LNCaP clone FGC (cell line): ENCODE data around the gene PTK6.

Experiments used
- DNase-seq: peaks from one replicate; pipeline ENCODE4 v3.0.0-alpha.2; 2011; ENCODE audit warnings: low read depth
- H3K4me3 ChIP-seq: 2 replicates; pipeline ENCODE4 v1.5.1; 2011; ENCODE audit warnings: mild to moderate bottlenecking, low read depth, low read length, control low read depth
- CTCF ChIP-seq: IDR thresholded peaks from 2 replicates; pipeline ENCODE4 v1.5.1; 2012; ENCODE audit warnings: mild to moderate bottlenecking; ENCODE audit not compliant: control insufficient read depth, insufficient read depth; ENCODE audit errors: extremely low read depth

PTK6 gene

DNA sequence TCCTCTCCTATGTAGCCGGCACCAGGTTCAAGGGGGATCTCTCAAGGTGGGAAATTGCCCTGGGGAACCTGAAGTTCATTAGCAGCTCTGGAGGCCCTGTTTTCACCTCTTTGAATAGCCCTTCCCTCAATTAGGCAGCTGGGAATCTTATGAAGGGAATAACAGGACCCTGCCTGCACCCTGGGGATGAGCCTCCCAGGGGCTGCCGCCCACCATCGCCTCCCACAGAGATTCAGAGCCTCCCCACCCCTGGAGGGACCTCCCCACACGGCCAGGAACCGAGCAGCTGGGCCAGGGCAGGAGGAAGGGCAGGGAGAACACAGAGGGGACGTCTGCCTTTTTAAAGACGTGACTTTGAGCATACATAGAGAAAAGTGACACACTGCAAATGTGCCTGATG lies 33.7 kb downstream of the PTK6 start:
- DNase-seq: no peak
- TF ChIP-seq CTCF: no peak
- H3K4me3 ChIP-seq: no peak overlapping the region

DNA sequence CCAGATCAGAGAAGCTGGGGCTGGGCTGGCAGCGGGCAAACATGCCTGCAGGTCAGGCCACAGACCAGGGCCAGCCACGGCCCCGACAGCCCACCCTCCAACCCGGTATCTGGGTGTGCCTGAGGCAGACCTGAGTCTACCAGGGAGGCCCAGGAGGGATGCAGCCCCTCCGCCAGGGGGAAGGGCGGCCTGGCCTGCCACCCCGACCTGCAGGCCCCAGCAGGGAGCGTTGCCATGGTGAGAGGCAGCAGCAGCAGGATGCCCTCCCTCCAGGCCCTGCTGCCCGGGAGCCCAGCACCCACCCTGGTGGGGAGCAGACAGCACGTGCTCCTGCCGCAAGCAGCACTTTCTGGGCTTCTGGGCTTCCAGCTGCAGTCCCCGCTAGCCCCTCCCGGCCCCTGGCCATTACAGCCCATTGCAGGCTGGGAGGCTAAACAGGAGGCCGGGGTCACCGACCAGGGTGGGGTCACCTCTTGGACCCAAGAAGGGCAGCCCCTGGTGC lies 34.5 kb downstream of the PTK6 start:
- TF ChIP-seq CTCF: no peak
- no peak overlapping the region for H3K4me3 ChIP-seq
- no peak for DNase-seq

DNA sequence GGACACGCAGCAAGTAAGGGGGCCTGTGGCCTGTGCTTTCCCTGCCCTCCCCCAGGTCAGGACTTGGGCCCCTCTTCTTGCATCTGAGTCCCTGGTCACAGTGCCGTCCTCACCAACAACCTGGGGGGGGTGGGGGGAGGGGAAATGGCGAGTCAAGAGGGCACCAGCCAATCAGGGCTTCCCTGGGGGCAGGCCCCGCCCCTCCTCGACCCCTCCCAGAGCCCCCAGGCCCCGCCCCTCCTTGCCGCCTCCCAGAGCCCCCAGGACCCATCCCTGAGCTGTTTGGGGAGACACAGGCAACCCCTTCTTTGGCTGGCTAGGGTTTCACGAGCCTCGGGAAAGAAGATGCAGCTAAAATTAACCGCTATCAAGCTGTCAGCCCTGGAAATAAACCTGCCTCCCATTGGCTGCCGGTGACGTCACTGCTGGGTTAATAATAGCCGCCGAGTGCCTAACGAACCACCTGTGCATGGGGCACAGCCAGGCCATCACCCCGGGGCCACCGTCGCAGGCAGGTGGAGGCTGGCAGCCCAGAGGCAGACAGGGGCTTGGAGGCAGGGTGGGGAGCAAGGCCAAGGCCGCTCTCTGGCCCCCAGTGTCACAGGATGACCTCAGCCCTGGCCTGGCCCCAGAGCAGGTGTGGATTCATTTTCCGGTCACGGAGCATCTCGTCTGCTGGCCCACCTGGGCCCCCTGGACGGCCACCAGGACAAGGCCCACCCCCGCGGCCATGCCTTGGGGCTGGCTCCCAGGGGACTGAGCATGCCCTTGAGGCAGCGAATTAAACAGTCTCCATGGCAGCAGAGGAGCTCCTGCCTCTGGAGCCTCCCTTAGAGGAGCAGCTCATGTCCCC lies 35.1 kb downstream of the PTK6 start:
- H3K4me3 ChIP-seq: no peak overlapping the region
- no peak for DNase-seq
- no peak for TF ChIP-seq CTCF

DNA sequence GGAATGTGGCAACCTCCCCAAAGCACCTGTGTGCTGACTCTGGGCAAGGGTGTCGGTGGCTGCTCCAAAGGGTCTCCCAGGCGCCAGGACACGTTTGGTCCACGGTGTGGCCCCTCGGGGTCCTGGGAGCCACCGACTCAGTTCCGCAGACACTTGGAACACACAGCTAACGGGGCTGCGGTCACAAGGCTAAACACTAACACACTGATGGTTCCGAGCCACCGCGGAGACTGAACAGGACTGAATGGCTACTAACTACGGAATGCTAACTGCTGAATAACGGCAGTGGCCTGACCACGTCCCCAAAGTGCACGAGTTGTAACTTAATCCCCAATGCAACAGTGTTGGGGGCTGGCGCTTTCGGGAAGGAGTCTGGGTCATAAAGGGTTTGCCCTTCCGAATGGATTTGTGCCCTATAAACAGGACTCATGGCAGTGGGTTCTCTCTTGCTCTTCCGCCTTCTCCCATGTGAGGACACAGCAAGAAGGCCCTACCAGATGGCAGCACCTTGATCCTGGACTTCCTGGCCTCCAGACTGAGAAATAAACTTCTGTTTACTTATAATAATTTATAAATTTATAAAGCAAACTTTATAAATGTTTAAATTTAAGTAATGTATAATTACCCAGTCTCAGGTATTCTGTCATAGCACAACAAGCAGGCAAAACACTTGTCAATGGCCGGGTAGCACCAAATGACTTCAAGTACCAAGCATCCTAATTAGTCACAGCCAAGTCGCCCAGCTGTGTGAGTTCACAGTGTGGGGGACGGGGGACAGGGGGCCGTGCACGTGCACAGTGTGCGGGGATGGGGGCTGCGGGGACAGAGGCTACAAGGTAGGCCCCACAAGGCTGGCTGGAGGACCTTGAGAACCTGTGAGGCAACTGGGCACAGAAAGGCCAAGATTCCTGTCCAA lies 36.0 kb downstream of the PTK6 start:
- no peak overlapping the region for H3K4me3 ChIP-seq
- no peak for TF ChIP-seq CTCF
- no peak for DNase-seq

GRCh38 chr20:63500151-63500901 lies 36.9 kb downstream of the PTK6 start:
- TF ChIP-seq CTCF: no peak
- no peak overlapping the region for H3K4me3 ChIP-seq
- no peak for DNase-seq

DNA sequence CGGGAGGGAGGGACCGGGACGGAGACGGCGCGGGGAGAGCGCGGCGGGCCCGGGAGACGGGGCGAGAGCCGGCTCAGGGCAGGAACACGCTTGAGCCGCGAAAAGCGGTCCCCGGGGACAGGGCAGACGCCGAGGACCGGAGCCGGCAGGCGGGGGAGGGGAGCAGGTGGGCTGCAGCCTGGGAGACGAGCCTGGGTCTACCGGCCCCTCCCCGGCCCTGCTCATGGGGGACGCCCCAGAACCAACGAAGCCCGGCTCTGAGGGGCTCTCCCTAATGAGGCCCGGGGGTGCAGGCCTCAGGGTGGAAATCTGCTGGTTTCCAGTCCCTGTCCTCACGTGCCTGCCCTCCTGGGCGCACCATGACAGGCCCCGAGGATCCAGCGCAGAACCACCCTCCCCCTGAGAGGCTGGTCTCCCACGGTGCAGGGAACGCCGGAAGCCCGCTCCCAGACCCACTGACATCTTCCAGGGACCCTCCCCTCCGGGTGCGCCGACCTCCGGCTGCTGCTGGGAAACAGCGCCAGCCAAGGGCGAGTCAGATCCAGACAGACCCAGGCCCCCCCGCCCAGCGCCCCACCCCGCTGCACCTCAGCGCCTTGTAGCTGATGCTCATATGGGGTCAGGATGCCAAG lies 37.7 kb downstream of the PTK6 start:
- H3K4me3 ChIP-seq: peak overlapping the region; percentile 53
- TF ChIP-seq CTCF: no peak
- no peak for DNase-seq
